HAP-1 (cell line): Measurements from ENCODE around the gene PRTN3.
"Not testable (repeated sequence)": the region's sequence is repeated elsewhere in the genome, so short reads cannot be mapped to it uniquely, and the experiment has no call there.

Experiments
- DNase-seq, 2 experiments: peaks; one replicate each; pipeline ENCODE4 v3.0.0-alpha.2; 2016 to 2020; ENCODE audit warnings: low spot score in 2 of 2
- H3K27me3 ChIP-seq: fragments of 250-450 bp; sonication (Bioruptor Pico); 2 replicates; pipeline ENCODE4 v1.5.1; 2020; ENCODE audit warnings: low read depth, mild to moderate bottlenecking, moderate library complexity
- H3K36me3 ChIP-seq: fragments of 250-450 bp; sonication (Bioruptor Pico); replicated peaks from 2 replicates; pipeline ENCODE4 v1.5.1; 2020; ENCODE audit warnings: mild to moderate bottlenecking
- H3K4me1 ChIP-seq: fragments of 250-450 bp; sonication (Bioruptor Pico); 2 replicates; pipeline ENCODE4 v1.5.1; 2020; ENCODE audit warnings: mild to moderate bottlenecking
- H3K4me3 ChIP-seq: fragments of 250-450 bp; sonication (Bioruptor Pico); 2 replicates; pipeline ENCODE4 v1.5.1; 2020; ENCODE audit warnings: mild to moderate bottlenecking, moderate library complexity
- H3K9me3 ChIP-seq: fragments of 250-450 bp; sonication (Bioruptor Pico); 2 replicates; pipeline ENCODE4 v1.5.1; 2020; ENCODE audit warnings: mild to moderate bottlenecking, moderate library complexity
- in situ Hi-C: fragments of 300-500 bp; cut with MboI; formaldehyde crosslinking; loops from 3 replicates; pipeline ENCODE4 v1.14.3; 2020; ENCODE audit warnings: low sequenced_read_pairs, inconsistent platforms, mixed read lengths

Gene PRTN3

GRCh38 chr19:889662-890295 is 49.0 kb downstream of the PRTN3 start:
- in situ Hi-C loops = no loop called here

DNA sequence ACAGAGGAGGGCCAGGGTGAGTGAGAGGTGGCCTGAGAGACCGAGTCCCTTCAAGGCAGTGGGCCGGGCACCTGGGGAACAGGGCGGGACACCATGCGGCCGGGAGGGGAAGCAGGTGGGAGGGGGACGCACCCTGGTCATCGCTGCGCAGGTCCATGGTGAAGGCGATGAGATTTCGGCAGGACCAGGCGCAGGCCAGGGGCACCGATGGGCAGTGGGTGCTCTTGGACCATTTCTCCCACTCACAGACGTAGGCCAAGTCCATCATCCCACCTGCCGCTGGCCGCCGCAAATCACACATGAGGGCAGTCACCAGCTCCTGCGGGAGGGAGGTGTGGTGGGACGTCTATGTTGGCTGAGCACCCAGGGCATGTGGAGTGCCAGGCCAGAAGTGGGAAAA is 50.0 kb downstream of the PRTN3 start:
- H3K4me3 ChIP-seq = no peak overlapping the region
- H3K4me1 ChIP-seq = 0 out of 2 replicates have a peak, but pooled peaks cover 2% of the 10 kb centered on the region
- peaks cover 36% of the 10 kb centered on the region for H3K36me3 ChIP-seq
- no peak for DNase-seq
- H3K9me3 ChIP-seq = no peaks in the 10 kb centered on the region
- in situ Hi-C loops = no loop called here
- H3K27me3 ChIP-seq = no peaks in the 10 kb centered on the region

More at GRCh38 chr19:889662-890295, 49.0 kb downstream of the PRTN3 start:
- H3K9me3 ChIP-seq = no peaks in the 10 kb centered on the region
- no peak overlapping the region for H3K4me3 ChIP-seq
- DNase-seq = no peak
- H3K27me3 ChIP-seq = no peaks in the 10 kb centered on the region
- H3K36me3 ChIP-seq = peaks cover 47% of the 10 kb centered on the region
- H3K4me1 ChIP-seq = 0 out of 2 replicates have a peak, but pooled peaks cover 2% of the 10 kb centered on the region

- H3K9me3 ChIP-seq, H3K27me3 ChIP-seq, H3K4me1 ChIP-seq, in situ Hi-C loops, DNase-seq: not testable (repeated sequence)
- peak overlapping the region; percentile 70 for H3K4me3 ChIP-seq
- H3K36me3 ChIP-seq = peaks cover 30% of the 10 kb centered on the region
Observed at GRCh38 chr19:891421-892200, 50.8 kb downstream of the PRTN3 start.

GRCh38 chr19:892243-892893 is 51.6 kb downstream of the PRTN3 start:
- Histone ChIP-seq H3K4me1 (0 out of 2 replicates have a peak, but pooled peaks cover 2% of the 10 kb centered on the region), H3K9me3 (no peaks in the 10 kb centered on the region), H3K36me3 (peaks cover 31% of the 10 kb centered on the region), H3K4me3 (peak overlapping the region; percentile 70), H3K27me3 (no peaks in the 10 kb centered on the region)
- in situ Hi-C loops = no loop called here
- DNase-seq = peak in 1 of 2 experiments; percentile 68

DNA sequence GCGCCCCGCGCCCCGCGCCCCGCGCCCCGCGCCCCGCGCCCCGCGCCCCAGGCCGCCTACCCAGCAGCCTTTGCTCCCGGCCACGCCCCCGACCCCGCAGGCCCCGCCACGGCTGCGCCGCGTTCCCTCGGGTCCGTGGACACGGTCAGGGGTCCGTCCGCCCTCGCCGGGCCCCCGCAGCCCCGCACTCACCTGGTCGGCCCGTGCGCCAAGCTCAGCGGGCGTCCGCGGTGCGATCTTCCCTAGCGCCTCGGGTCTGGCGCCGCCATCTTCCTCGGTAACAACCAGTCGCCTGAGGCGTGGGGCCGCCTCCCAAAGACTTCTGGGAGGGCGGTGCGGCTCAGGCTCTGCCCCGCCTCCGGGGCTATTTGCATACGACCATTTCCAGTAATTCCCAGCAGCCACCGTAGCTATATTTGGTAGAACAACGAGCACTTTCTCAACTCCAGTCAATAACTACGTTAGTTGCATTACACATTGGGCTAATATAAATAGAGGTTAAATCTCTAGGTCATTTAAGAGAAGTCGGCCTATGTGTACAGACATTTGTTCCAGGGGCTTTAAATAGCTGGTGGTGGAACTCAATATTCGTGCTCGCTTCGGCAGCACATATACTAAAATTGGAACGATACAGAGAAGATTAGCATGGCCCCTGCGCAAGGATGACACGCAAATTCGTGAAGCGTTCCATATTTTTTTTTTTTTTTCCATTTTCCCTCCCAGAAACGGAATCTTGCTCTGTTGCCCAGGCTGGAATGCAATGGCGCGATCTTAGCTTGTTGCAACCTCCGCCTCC is 52.3 kb downstream of the PRTN3 start, which contains the start of the genes MED16 and RNU6-9:
MED16 (minus strand) TSS at position 294 of the 796 bp plus-strand sequence. CDS start 2,056 bp downstream, outside the sequence.
RNU6-9 (plus strand) TSS at position 591 of the 796 bp plus-strand sequence.
- DNase-seq = peak; percentile 91 to 95
- Histone ChIP-seq H3K27me3 (no peaks in the 10 kb centered on the region), H3K4me3 (peak within 1 kb of the TSS; percentile 70), H3K9me3 (no peaks in the 10 kb centered on the region), H3K36me3 (peaks cover 31% of the 10 kb centered on the region), H3K4me1 (0 out of 2 replicates have a peak, but pooled peaks cover 2% of the 10 kb centered on the region)
- in situ Hi-C loops = no loop called here

GRCh38 chr19:896434-896833 is 55.6 kb downstream of the PRTN3 start:
- H3K9me3 ChIP-seq = no peaks in the 10 kb centered on the region
- DNase-seq = no peak
- in situ Hi-C loops = no loop called here
- peaks cover 24% of the 10 kb centered on the region for H3K36me3 ChIP-seq
- H3K4me1 ChIP-seq = 0 out of 2 replicates have a peak, but pooled peaks cover 2% of the 10 kb centered on the region
- H3K27me3 ChIP-seq = no peaks in the 10 kb centered on the region
- no peak overlapping the region for H3K4me3 ChIP-seq

DNA sequence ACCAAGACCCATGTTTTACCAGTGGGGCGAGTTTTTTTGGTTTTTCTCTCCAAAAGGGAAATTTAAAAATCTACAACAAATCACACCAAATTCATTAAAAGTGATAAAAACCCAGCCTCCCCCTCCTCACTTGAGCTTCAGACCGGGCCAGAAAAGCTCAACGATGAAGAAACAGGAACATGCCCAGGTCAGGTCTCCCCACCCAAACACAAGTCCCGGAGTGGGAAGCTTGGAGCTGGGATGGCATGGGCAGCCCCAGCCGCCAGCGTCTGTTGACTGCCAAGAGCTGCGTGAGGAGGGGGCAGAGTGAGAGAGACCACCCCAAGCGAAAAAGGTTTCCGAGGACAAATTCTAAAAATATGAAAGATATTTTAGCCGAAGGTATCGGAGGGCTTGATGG is 56.2 kb downstream of the PRTN3 start:
- in situ Hi-C loops = no loop called here
- Histone ChIP-seq H3K4me1 (0 out of 2 replicates have a peak, but pooled peaks cover 2% of the 10 kb centered on the region), H3K9me3 (no peaks in the 10 kb centered on the region), H3K27me3 (no peaks in the 10 kb centered on the region), H3K36me3 (peaks cover 26% of the 10 kb centered on the region), H3K4me3 (no peak overlapping the region)
- no peak for DNase-seq

- Histone ChIP-seq H3K27me3 (no peaks in the 10 kb centered on the region), H3K9me3 (no peaks in the 10 kb centered on the region), H3K4me3 (no peak overlapping the region), H3K36me3 (peaks cover 28% of the 10 kb centered on the region), H3K4me1 (0 out of 2 replicates have a peak, but pooled peaks cover 2% of the 10 kb centered on the region)
- DNase-seq = no peak
- in situ Hi-C loops = no loop called here
Observed at GRCh38 chr19:897442-898039, 56.7 kb downstream of the PRTN3 start.
